HEK293T (cell line): Measurements from ENCODE around the gene TTC39B.

Experiments
- CTCF ChIA-PET: fragments of 350-600 bp; formaldehyde crosslinking; extraction: SDS; loops from one replicate; lab custom pipeline; 2021; ENCODE audit warnings: antibody characterized with exemption, inconsistent platforms; lab: Yijun Ruan, JAX
- POLR2A ChIA-PET: fragments of 350-600 bp; formaldehyde crosslinking; extraction: SDS; loops from one replicate; lab custom pipeline; 2020; ENCODE audit warnings: antibody characterized with exemption, inconsistent platforms; lab: Yijun Ruan, JAX
- DNase-seq: peaks from one replicate; pipeline ENCODE4 v3.0.0; 2012; ENCODE audit warnings: mixed read lengths; ENCODE audit errors: extremely low spot score
- ARNT ChIP-seq: fragments of 450-650 bp; IDR thresholded peaks from 2 replicates; pipeline ENCODE4 v1.6.1; 2017; ENCODE audit warnings: mild to moderate bottlenecking
- BHLHE40 ChIP-seq: fragments of 450-650 bp; IDR thresholded peaks from 2 replicates; pipeline ENCODE4 v1.6.1; 2016; ENCODE audit warnings: mild to moderate bottlenecking, moderate library complexity, borderline replicate concordance
- CTBP1 ChIP-seq: fragments of 450-650 bp; IDR thresholded peaks from 2 replicates; pipeline ENCODE4 v1.6.1; 2016; ENCODE audit warnings: borderline replicate concordance
- ELF4 ChIP-seq: fragments of 450-650 bp; IDR thresholded peaks from 2 replicates; pipeline ENCODE4 v1.6.1; 2017; ENCODE audit warnings: antibody characterized with exemption
- FOXA1 ChIP-seq: fragments of 450-650 bp; IDR thresholded peaks from 2 replicates; pipeline ENCODE4 v1.6.1; 2016; ENCODE audit warnings: mild to moderate bottlenecking
- FOXK2 ChIP-seq: fragments of 450-650 bp; IDR thresholded peaks from 2 replicates; pipeline ENCODE4 v1.6.1; 2016; ENCODE audit warnings: mild to moderate bottlenecking
- FOXM1 ChIP-seq: fragments of 450-650 bp; IDR thresholded peaks from 2 replicates; pipeline ENCODE4 v1.6.1; 2017; ENCODE audit warnings: mild to moderate bottlenecking, borderline replicate concordance
- HDGF ChIP-seq: fragments of 450-650 bp; IDR thresholded peaks from 2 replicates; pipeline ENCODE4 v1.6.1; 2017; ENCODE audit warnings: antibody characterized with exemption, borderline replicate concordance
- L3MBTL2 ChIP-seq: fragments of 450-650 bp; conservative IDR thresholded peaks from 2 replicates; pipeline ENCODE4 v1.6.1; 2016; ENCODE audit warnings: mild to moderate bottlenecking
- LEF1 ChIP-seq: fragments of 450-650 bp; IDR thresholded peaks from 2 replicates; pipeline ENCODE4 v1.6.1; 2017; ENCODE audit warnings: mild to moderate bottlenecking, borderline replicate concordance
- NFRKB ChIP-seq: fragments of 450-650 bp; IDR thresholded peaks from 2 replicates; pipeline ENCODE4 v1.6.1; 2016; ENCODE audit warnings: mild to moderate bottlenecking, moderate library complexity
- PKNOX1 ChIP-seq: fragments of 450-650 bp; IDR thresholded peaks from 2 replicates; pipeline ENCODE4 v1.6.1; 2016
- SP1 ChIP-seq: fragments of 450-650 bp; IDR thresholded peaks from 2 replicates; pipeline ENCODE4 v1.6.1; 2017
- SUZ12 ChIP-seq: fragments of 450-650 bp; IDR thresholded peaks from 2 replicates; pipeline ENCODE4 v1.6.1; 2016; ENCODE audit warnings: mild to moderate bottlenecking
- TARDBP ChIP-seq: fragments of 450-650 bp; IDR thresholded peaks from 2 replicates; pipeline ENCODE4 v1.6.1; 2016
- ZNF384 ChIP-seq: fragments of 450-650 bp; IDR thresholded peaks from 2 replicates; pipeline ENCODE4 v1.6.1; 2016

TTC39B gene

GRCh38 chr9:15157381-15157780 lies 149.6 kb downstream of the TTC39B start:
- ChIA-PET POLR2A (no interaction called here), CTCF (no interaction called here)
- DNase-seq, result no peak
- TF ChIP-seq TARDBP, result no peak
- no peak for TF ChIP-seq FOXA1
- TF ChIP-seq L3MBTL2, result no peak

GRCh38 chr9:15156241-15156640 lies 150.8 kb downstream of the TTC39B start:
- DNase-seq, result no peak
- ChIA-PET CTCF (no interaction called here), POLR2A (no interaction called here)
- TF ChIP-seq TARDBP (no peak), SP1 (no peak), PKNOX1 (no peak), FOXA1 (no peak), HDGF (no peak), NFRKB (no peak)

- no peak for DNase-seq
- POLR2A ChIA-PET, result no interaction called here
- CTCF ChIA-PET, result no interaction called here
Observed at GRCh38 chr9:15155826-15156225, 151.2 kb downstream of the TTC39B start.

GRCh38 chr9:15155323-15155722 lies 151.7 kb downstream of the TTC39B start:
- CTCF ChIA-PET, result no interaction called here
- DNase-seq, result no peak
- no peak for TF ChIP-seq FOXA1
- no peak for TF ChIP-seq LEF1
- no peak for TF ChIP-seq FOXM1
- no peak for TF ChIP-seq ARNT
- TF ChIP-seq ELF4, result no peak
- no peak for TF ChIP-seq ZNF384
- no peak for TF ChIP-seq L3MBTL2
- POLR2A ChIA-PET, result no interaction called here

More at GRCh38 chr9:15155826-15156225, 151.2 kb downstream of the TTC39B start:
- TF ChIP-seq ELF4 (no peak), SP1 (no peak), CTBP1 (no peak), FOXK2 (no peak), FOXA1 (no peak), BHLHE40 (no peak), PKNOX1 (no peak), ZNF384 (no peak), L3MBTL2 (no peak), NFRKB (no peak), TARDBP (no peak)

GRCh38 chr9:15154677-15155076 lies 152.3 kb downstream of the TTC39B start:
- no peak for DNase-seq
- TF ChIP-seq L3MBTL2 (no peak), LEF1 (no peak), ARNT (no peak), SP1 (no peak), FOXA1 (no peak), SUZ12 (no peak), HDGF (no peak), NFRKB (no peak)
- ChIA-PET CTCF (no interaction called here), POLR2A (no interaction called here)

- CTCF ChIA-PET, result no interaction called here
- POLR2A ChIA-PET, result no interaction called here
- no peak for DNase-seq
- no peak for TF ChIP-seq SP1
- TF ChIP-seq BHLHE40, result no peak
- no peak for TF ChIP-seq PKNOX1
- no peak for TF ChIP-seq NFRKB
- TF ChIP-seq TARDBP, result no peak
- TF ChIP-seq FOXM1, result no peak
- TF ChIP-seq LEF1, result no peak
- no peak for TF ChIP-seq SUZ12
- no peak for TF ChIP-seq ARNT
- no peak for TF ChIP-seq ZNF384
- TF ChIP-seq ELF4, result no peak
- no peak for TF ChIP-seq FOXA1
- no peak for TF ChIP-seq CTBP1
Observed at GRCh38 chr9:15153961-15154360, 153.1 kb downstream of the TTC39B start.

GRCh38 chr9:15150939-15151338 lies 156.1 kb downstream of the TTC39B start:
- ChIA-PET POLR2A (no interaction called here), CTCF (no interaction called here)
- no peak for DNase-seq
- TF ChIP-seq PKNOX1 (no peak), L3MBTL2 (no peak), FOXK2 (no peak), SUZ12 (no peak), NFRKB (no peak), SP1 (no peak), FOXM1 (no peak), HDGF (no peak), TARDBP (no peak), CTBP1 (no peak), ZNF384 (no peak), BHLHE40 (no peak), LEF1 (no peak), ARNT (no peak), FOXA1 (no peak), ELF4 (no peak)
